MCF 10A (cell line): ENCODE results near the gene KDM3A. TPM values are rescaled to one million over a fixed set of nuclear protein-coding genes. Genes with fewer than 3 reads are reported as not detected.
"Not testable (repeated sequence)": the region's sequence is repeated elsewhere in the genome, so short reads cannot be mapped to it uniquely, and the experiment has no call there.

Experiments used
- BruUV-seq: library from RNA; stranded (reverse); fragments of 400-500 nt; replicated peaks from 2 replicates; lab custom pipeline; 2021; lab: Mats Ljungman, UMichigan
- CTCF ChIA-PET: fragments of 300-600 bp; sonication (Branson Sonifier 250); formaldehyde crosslinking; extraction: SDS; loops from one replicate; lab custom pipeline; 2021; ENCODE audit warnings: antibody characterized with exemption, inconsistent platforms; lab: Yijun Ruan, JAX
- POLR2A ChIA-PET: fragments of 300-600, 350-650 bp; sonication (Branson Sonifier 250); formaldehyde crosslinking; extraction: SDS; loops from one replicate; lab custom pipeline; 2020; ENCODE audit warnings: antibody characterized with exemption, inconsistent platforms; lab: Yijun Ruan, JAX
- DNase-seq: peaks from one replicate; pipeline ENCODE4 v3.0.0-alpha.2; 2018; ENCODE audit not compliant: unreplicated experiment
- H3K27ac Mint-ChIP-seq: one replicate; pipeline ENCODE4 v1.8.0; 2022; ENCODE audit warnings: mild to moderate bottlenecking, low read depth, mixed read lengths; ENCODE audit not compliant: unreplicated experiment
- H3K27me3 Mint-ChIP-seq: one replicate; pipeline ENCODE4 v1.8.0; 2022; ENCODE audit warnings: mixed read lengths; ENCODE audit not compliant: insufficient read depth, unreplicated experiment
- H3K36me3 Mint-ChIP-seq: one replicate; pipeline ENCODE4 v1.8.0; 2022; ENCODE audit warnings: mild to moderate bottlenecking, moderate library complexity, mixed read lengths; ENCODE audit not compliant: insufficient read depth, unreplicated experiment
- H3K4me1 Mint-ChIP-seq: one replicate; pipeline ENCODE4 v1.8.0; 2022; ENCODE audit warnings: mixed read lengths; ENCODE audit not compliant: insufficient read depth, unreplicated experiment
- H3K4me3 Mint-ChIP-seq: one replicate; pipeline ENCODE4 v1.8.0; 2022; ENCODE audit warnings: mild to moderate bottlenecking, moderate library complexity, mixed read lengths; ENCODE audit not compliant: unreplicated experiment
- H3K9me3 Mint-ChIP-seq: one replicate; pipeline ENCODE4 v1.8.0; 2022; ENCODE audit warnings: mixed read lengths; ENCODE audit not compliant: unreplicated experiment
- CTCF ChIP-seq: fragments of 200-600 bp; IDR thresholded peaks from one replicate; pipeline ENCODE4 v1.8.0; 2022; ENCODE audit warnings: antibody characterized with exemption, mild to moderate bottlenecking; ENCODE audit not compliant: unreplicated experiment
- intact Hi-C: fragments of 100-400 bp; cut with micrococcal nuclease; formaldehyde crosslinking; loops from 2 replicates; pipeline ENCODE4 v1.14.1; 2022
- total RNA-seq: library from RNA; stranded (reverse); gene quantifications from 2 replicates; pipeline ENCODE4 v1.2.3, GENCODE V29; 2022

Gene KDM3A
- total RNA-seq, 1 experiment from 2014 or later = 21.1 TPM

- DNase-seq = no peak
- intact Hi-C loops = no loop called here
- no TSS peak for BruUV-seq
- no peaks in the 10 kb centered on the region for H3K4me1 Mint-ChIP-seq
- H3K27ac Mint-ChIP-seq = no peak overlapping the region
- H3K36me3 Mint-ChIP-seq = peaks cover 93% of the 10 kb centered on the region
- CTCF ChIA-PET = interaction anchor here (0.6 to 0.7 kb wide), 3 partner anchors 11 to 1472 kb away, joined by 3 to 4 read pairs (median 3); no protein-coding TSS in a partner anchor
- no peaks in the 10 kb centered on the region for H3K27me3 Mint-ChIP-seq
- POLR2A ChIA-PET = interaction anchor here (0.8 kb wide), 1 partner anchor 8 kb away, joined by 3 read pairs; no protein-coding TSS in a partner anchor
- H3K9me3 Mint-ChIP-seq = no peaks in the 10 kb centered on the region
- TF ChIP-seq CTCF = no peak
- H3K4me3 Mint-ChIP-seq = no peak overlapping the region
Observed at GRCh38 chr2:86490245-86490644, 49.1 kb downstream of the KDM3A start.

- no TSS peak for BruUV-seq
- ChIA-PET POLR2A (interaction anchor here (0.5 to 1.7 kb wide), 4 partner anchors 12 to 212 kb away, joined by 3 to 9 read pairs (median 3); no protein-coding TSS in a partner anchor), CTCF (interaction anchor here (0.6 kb wide), 1 partner anchor 7 kb away, joined by 3 read pairs; no protein-coding TSS in a partner anchor)
- Mint-ChIP-seq H3K4me1 (no peaks in the 10 kb centered on the region), H3K36me3 (peaks cover 90% of the 10 kb centered on the region), H3K9me3 (no peaks in the 10 kb centered on the region), H3K4me3 (no peak overlapping the region), H3K27ac (no peak overlapping the region), H3K27me3 (no peaks in the 10 kb centered on the region)
- DNase-seq = no peak
- intact Hi-C loops = no loop called here
- no peak for TF ChIP-seq CTCF
Observed at GRCh38 chr2:86491088-86491487, 49.9 kb downstream of the KDM3A start.

GRCh38 chr2:86492048-86492453 lies 50.9 kb downstream of the KDM3A start:
- H3K4me1 Mint-ChIP-seq = no peaks in the 10 kb centered on the region
- intact Hi-C loops = no loop called here
- TSS peak; percentile 34 for BruUV-seq
- H3K4me3 Mint-ChIP-seq = no peak overlapping the region
- ChIA-PET POLR2A (interaction anchor here (0.6 to 1.7 kb wide), 5 partner anchors 8 to 292 kb away, joined by 3 to 9 read pairs (median 3); no protein-coding TSS in a partner anchor), CTCF (no interaction called here)
- no peaks in the 10 kb centered on the region for H3K9me3 Mint-ChIP-seq
- H3K36me3 Mint-ChIP-seq = peaks cover 86% of the 10 kb centered on the region
- no peak overlapping the region for H3K27ac Mint-ChIP-seq
- DNase-seq = no peak
- no peaks in the 10 kb centered on the region for H3K27me3 Mint-ChIP-seq
- no peak for TF ChIP-seq CTCF

GRCh38 chr2:86496391-86496790 lies 55.2 kb downstream of the KDM3A start:
- POLR2A ChIA-PET, H3K9me3 Mint-ChIP-seq, DNase-seq, H3K4me3 Mint-ChIP-seq, H3K27me3 Mint-ChIP-seq, CTCF ChIA-PET, BruUV-seq, H3K27ac Mint-ChIP-seq: not testable (repeated sequence)
- intact Hi-C loops = loop anchor here (5.0 kb wide), 1 partner anchor 126 kb away; the partner anchor contains the start of gene RNF103
- Mint-ChIP-seq H3K4me1 (peaks cover 13% of the 10 kb centered on the region), H3K36me3 (peaks cover 81% of the 10 kb centered on the region)
